Peyer's patch (tissue), 4 donors: ENCODE results near the gene ATP2B3.
A peak's percentile ranks its signal among the peaks of the same experiment; 100 is the strongest.

Experiments used
- CTCF ChIP-seq, 6 experiments: fragments of 450-650 bp in 4 of 6; fragments of 200-600 bp in 2 of 6; sonication (generic) in 1 of 6; IDR thresholded peaks; one replicate each; pipeline ENCODE4 v1.5.1; 2017 to 2019; ENCODE audit warnings: antibody characterized with exemption in 6 of 6, mild to moderate bottlenecking in 3 of 6, moderate library complexity in 1 of 6
- POLR2A ChIP-seq, 2 donors: fragments of 450-650 bp; IDR thresholded peaks; one replicate each; pipeline ENCODE4 v1.5.1; 2017; ENCODE audit warnings: antibody characterized with exemption in 2 of 2, mild to moderate bottlenecking in 2 of 2, moderate library complexity in 2 of 2

DNA sequence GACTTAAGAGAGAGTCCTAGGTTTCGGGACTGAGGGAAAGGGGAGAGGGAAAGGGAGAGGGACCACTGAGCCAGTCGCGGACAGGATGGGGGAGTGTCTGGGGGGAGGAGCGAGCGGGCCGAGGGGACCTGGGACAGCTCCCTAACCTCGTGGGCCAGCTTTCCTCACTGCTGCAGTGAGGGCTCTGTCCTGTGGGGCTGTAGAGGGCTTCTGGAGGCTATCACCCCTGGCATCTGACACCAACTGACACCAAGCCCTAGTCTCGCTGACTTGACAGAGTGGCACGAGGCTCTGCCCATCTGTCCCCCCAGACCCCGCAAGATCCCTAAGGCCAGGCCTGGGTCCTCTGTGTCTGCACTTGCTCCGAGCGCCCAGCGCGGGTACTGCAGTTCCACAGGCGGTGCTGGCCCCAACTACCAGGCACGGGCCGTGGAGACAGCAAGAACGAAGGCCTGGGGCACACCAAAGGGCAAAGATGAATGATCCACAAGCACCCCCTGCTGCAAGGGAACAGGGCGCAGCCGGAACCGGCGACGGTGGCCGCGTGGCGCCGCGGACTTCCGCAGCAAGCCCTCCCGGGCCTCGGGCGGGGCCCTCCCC is 47.5 kb upstream of the ATP2B3 start:
- peak in 3 of 6 experiments; percentile 18 to 33 (median 22) for TF ChIP-seq CTCF (IDR thresholded peaks at IDR 0.05)
- TF ChIP-seq POLR2A (IDR thresholded peaks at IDR 0.05) = no peak
